Erythroblast (primary cell): ENCODE data around the gene VWA3B.

Experiments used
- GATA1 ChIP-seq: IDR thresholded peaks from 2 replicates; pipeline ENCODE4 v1.6.1; 2011; ENCODE audit warnings: low read depth, mild to moderate bottlenecking, control low read depth, low read length, moderate library complexity
- POLR2A ChIP-seq: IDR thresholded peaks from 2 replicates; pipeline ENCODE4 v1.6.1; 2011; ENCODE audit warnings: mild to moderate bottlenecking, low read length

GRCh38 chr2:98191883-98192282 is 104.9 kb downstream of the VWA3B start:
- no peak for TF ChIP-seq POLR2A
- no peak for TF ChIP-seq GATA1
